HUES64 (cell line): ENCODE results near the gene TNFSF13B.
"Not testable (repeated sequence)": the region's sequence is repeated elsewhere in the genome, so short reads cannot be mapped to it uniquely, and the experiment has no call there.

Source experiments
- H3K27ac ChIP-seq: 2 replicates; pipeline ENCODE4 v1.7.0; 2013; ENCODE audit warnings: low read depth, low read length, inconsistent platforms
- H3K27me3 ChIP-seq: 2 replicates; pipeline ENCODE4 v1.6.1; 2013; ENCODE audit warnings: mild to moderate bottlenecking, low read length; ENCODE audit not compliant: insufficient read depth
- H3K36me3 ChIP-seq: 2 replicates; pipeline ENCODE4 v1.6.1; 2013; ENCODE audit warnings: mild to moderate bottlenecking, low read length; ENCODE audit not compliant: insufficient read depth
- H3K4me1 ChIP-seq: 2 replicates; pipeline ENCODE4 v1.6.1; 2013; ENCODE audit warnings: mild to moderate bottlenecking, low read length, moderate library complexity; ENCODE audit not compliant: insufficient read depth
- H3K4me3 ChIP-seq: 2 replicates; pipeline ENCODE4 v1.5.1; 2013; ENCODE audit warnings: mild to moderate bottlenecking, low read length, moderate library complexity
- H3K9ac ChIP-seq: 2 replicates; pipeline ENCODE4 v1.6.1; 2013; ENCODE audit warnings: mild to moderate bottlenecking, low read depth, low read length
- H3K9me3 ChIP-seq: 2 replicates; pipeline ENCODE4 v1.6.1; 2013; ENCODE audit warnings: low read depth, low read length; ENCODE audit not compliant: insufficient read depth
- WGBS: fragments of 150-250, 120-280 bp; methylation state at CpG from one replicate; pipeline ENCODE4 v1.1.7; 2013; ENCODE audit warnings: missing lambda C conversion rate; 5-methylcytosine and 5-hydroxymethylcytosine counted together

TNFSF13B gene

GRCh38 chr13:108266321-108266990 is 3.1 kb upstream of the TNFSF13B start:
- Histone ChIP-seq H3K4me1 (0 out of 2 replicates have a peak, but pooled peaks cover 5% of the 10 kb centered on the region), H3K4me3 (no peak overlapping the region), H3K27me3 (no peaks in the 10 kb centered on the region), H3K9ac (no peak overlapping the region), H3K27ac (no peak overlapping the region), H3K9me3 (no peaks in the 10 kb centered on the region), H3K36me3 (no peaks in the 10 kb centered on the region)
- 89% methylated on average over 10 of the region's 10 CpGs for WGBS

DNA sequence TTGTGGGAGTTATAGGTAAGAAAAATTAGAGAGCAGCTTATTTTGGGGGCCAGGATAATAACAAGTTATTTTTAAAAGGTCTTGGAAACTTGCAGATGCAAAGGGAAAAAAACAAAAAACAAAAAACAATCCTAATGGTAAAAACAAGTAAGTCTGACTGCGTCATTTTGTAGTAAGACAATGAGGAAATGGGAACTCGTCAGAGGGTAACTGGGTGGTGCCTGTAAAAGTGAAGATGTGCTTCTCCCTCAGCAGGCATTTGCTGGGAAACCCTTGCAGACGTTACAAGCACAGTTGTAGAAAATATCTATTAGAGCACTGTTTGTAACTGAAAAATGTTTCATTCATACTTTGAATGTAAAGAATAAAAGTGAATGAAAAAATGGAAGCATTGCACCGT is 2.2 kb upstream of the TNFSF13B start:
- Histone ChIP-seq H3K4me1 (0 out of 2 replicates have a peak, but pooled peaks cover 7% of the 10 kb centered on the region), H3K27me3 (no peaks in the 10 kb centered on the region), H3K27ac (no peak overlapping the region), H3K9ac (no peak overlapping the region), H3K9me3 (no peaks in the 10 kb centered on the region), H3K4me3 (no peak overlapping the region), H3K36me3 (no peaks in the 10 kb centered on the region)
- 92% methylated on average over 3 of the region's 4 CpGs for WGBS

- 90% methylated on average over 2 of the region's 3 CpGs for WGBS
- H3K36me3 ChIP-seq, H3K9ac ChIP-seq, H3K4me1 ChIP-seq, H3K27ac ChIP-seq, H3K9me3 ChIP-seq, H3K27me3 ChIP-seq, H3K4me3 ChIP-seq: not testable (repeated sequence)
Measured at GRCh38 chr13:108267855-108268254, 1.7 kb upstream of the TNFSF13B start.

GRCh38 chr13:108268466-108269112 is 929 bp upstream of the TNFSF13B start:
- no peaks in the 10 kb centered on the region for H3K27me3 ChIP-seq
- H3K27ac ChIP-seq: no peak overlapping the region
- 0 out of 2 replicates have a peak, but pooled peaks cover 9% of the 10 kb centered on the region for H3K4me1 ChIP-seq
- H3K4me3 ChIP-seq: no peak overlapping the region
- no peaks in the 10 kb centered on the region for H3K9me3 ChIP-seq
- H3K36me3 ChIP-seq: no peaks in the 10 kb centered on the region
- WGBS: 67% methylated on average over 4 of the region's 4 CpGs
- no peak overlapping the region for H3K9ac ChIP-seq

GRCh38 chr13:108270442-108270841 is 924 bp downstream of the TNFSF13B start:
- H3K27ac ChIP-seq: no peak overlapping the region
- H3K27me3 ChIP-seq: no peaks in the 10 kb centered on the region
- H3K4me1 ChIP-seq: 0 out of 2 replicates have a peak, but pooled peaks cover 9% of the 10 kb centered on the region
- H3K36me3 ChIP-seq: no peaks in the 10 kb centered on the region
- H3K9ac ChIP-seq: no peak overlapping the region
- no peaks in the 10 kb centered on the region for H3K9me3 ChIP-seq
- WGBS: 93% methylated on average over 3 of the region's 3 CpGs
- no peak overlapping the region for H3K4me3 ChIP-seq

GRCh38 chr13:108272333-108272732 is 2.8 kb downstream of the TNFSF13B start:
- H3K36me3 ChIP-seq: no peaks in the 10 kb centered on the region
- no peak overlapping the region for H3K4me3 ChIP-seq
- H3K4me1 ChIP-seq: 0 out of 2 replicates have a peak, but pooled peaks cover 9% of the 10 kb centered on the region
- no peak overlapping the region for H3K27ac ChIP-seq
- no peaks in the 10 kb centered on the region for H3K27me3 ChIP-seq
- H3K9ac ChIP-seq: no peak overlapping the region
- H3K9me3 ChIP-seq: no peaks in the 10 kb centered on the region

- no peak overlapping the region for H3K9ac ChIP-seq
- H3K27ac ChIP-seq: no peak overlapping the region
- no peaks in the 10 kb centered on the region for H3K9me3 ChIP-seq
- 0 out of 2 replicates have a peak, but pooled peaks cover 9% of the 10 kb centered on the region for H3K4me1 ChIP-seq
- no peaks in the 10 kb centered on the region for H3K36me3 ChIP-seq
- no peaks in the 10 kb centered on the region for H3K27me3 ChIP-seq
- WGBS: 94% methylated on average over 4 of the region's 5 CpGs
- no peak overlapping the region for H3K4me3 ChIP-seq
Measured at GRCh38 chr13:108273429-108274118, 4.1 kb downstream of the TNFSF13B start.

DNA sequence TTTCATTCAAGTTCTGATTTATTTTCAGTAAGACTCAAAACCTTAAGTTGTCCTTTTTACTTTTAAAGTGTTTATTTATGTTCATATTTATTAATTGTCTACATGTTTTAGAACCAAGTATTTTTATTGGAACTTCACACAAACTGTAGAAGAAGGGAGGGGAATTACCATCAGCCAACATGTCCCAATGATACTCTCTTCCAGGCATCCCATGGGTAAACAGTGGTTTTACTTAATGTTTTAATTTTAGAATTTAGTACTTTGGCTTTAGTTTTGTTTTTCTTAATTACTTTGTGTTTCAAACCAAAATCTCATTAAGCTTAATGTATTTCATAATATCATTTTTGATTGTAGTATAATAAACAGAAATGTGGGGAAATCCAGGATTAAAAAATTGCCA is 5.2 kb downstream of the TNFSF13B start:
- Histone ChIP-seq H3K9ac (no peak overlapping the region), H3K4me1 (peaks cover 9% of the 10 kb centered on the region; the same call in 1 of the 2 replicates), H3K36me3 (no peaks in the 10 kb centered on the region), H3K9me3 (no peaks in the 10 kb centered on the region), H3K27ac (no peak overlapping the region), H3K4me3 (no peak overlapping the region), H3K27me3 (no peaks in the 10 kb centered on the region)

DNA sequence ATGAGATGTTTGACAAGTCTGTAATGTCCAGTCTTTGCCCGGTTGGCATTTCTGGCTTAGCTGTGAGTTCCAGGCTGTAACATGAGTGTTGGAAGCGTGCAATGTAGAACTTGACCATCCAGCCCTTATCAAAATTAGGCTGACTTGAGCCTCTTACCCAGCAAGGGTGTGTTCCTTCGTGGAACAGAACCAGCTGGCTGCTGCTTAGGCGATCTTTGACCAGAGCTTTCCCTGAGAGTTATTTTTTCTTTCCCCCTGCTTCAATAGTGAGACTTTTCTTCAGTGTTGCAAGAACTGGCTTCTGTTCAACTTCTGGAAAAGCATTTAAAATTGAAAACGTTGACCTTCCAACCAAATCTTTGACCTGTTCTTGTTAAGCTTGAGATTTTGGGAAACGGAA is 6.5 kb downstream of the TNFSF13B start:
- no peak overlapping the region for H3K9ac ChIP-seq

DNA sequence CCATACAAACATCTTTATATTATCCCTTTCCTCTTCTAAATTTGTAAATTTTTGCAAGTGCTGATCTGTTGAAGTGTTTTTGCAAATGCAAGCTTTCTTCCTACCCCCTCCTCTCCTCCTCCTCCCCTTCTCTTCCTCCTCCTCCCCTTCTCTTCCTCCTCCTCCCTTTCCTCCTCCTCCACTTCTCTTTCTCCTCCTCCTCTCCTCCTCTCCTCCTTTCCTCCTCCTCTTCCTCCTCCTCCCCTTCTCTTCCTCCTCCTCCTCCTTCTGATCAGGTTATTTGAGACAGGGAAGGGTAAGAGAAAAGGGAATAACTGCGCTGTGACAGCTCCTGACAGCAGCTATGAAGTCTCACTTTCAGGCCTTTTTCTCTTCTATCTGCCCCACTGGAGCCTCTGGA is 8.9 kb downstream of the TNFSF13B start:
- Histone ChIP-seq H3K4me1 (peaks cover 10% of the 10 kb centered on the region; the same call in 1 of the 2 replicates), H3K27me3 (no peaks in the 10 kb centered on the region), H3K4me3 (no peak overlapping the region), H3K36me3 (no peaks in the 10 kb centered on the region), H3K9me3 (no peaks in the 10 kb centered on the region), H3K27ac (no peak overlapping the region), H3K9ac (no peak overlapping the region)
- 100% methylated on average over 1 of the region's 1 CpG for WGBS

More for the DNA sequence above, 6.5 kb downstream of the TNFSF13B start:
- Histone ChIP-seq H3K9me3 (no peaks in the 10 kb centered on the region), H3K27ac (no peak overlapping the region), H3K27me3 (no peaks in the 10 kb centered on the region), H3K36me3 (no peaks in the 10 kb centered on the region), H3K4me3 (no peak overlapping the region), H3K4me1 (peaks cover 4% of the 10 kb centered on the region; the same call in 1 of the 2 replicates)
- 83% methylated on average over 6 of the region's 6 CpGs for WGBS

GRCh38 chr13:108281901-108282300 is 12.4 kb downstream of the TNFSF13B start:
- Histone ChIP-seq H3K9me3 (no peaks in the 10 kb centered on the region), H3K9ac (no peak overlapping the region), H3K36me3 (no peaks in the 10 kb centered on the region), H3K27me3 (no peaks in the 10 kb centered on the region), H3K27ac (no peak overlapping the region), H3K4me1 (peaks cover 14% of the 10 kb centered on the region; the same call in 1 of the 2 replicates), H3K4me3 (no peak overlapping the region)
- 91% methylated on average over 2 of the region's 4 CpGs for WGBS
